ENCODE data around the gene PURA.

Gene PURA

DNA sequence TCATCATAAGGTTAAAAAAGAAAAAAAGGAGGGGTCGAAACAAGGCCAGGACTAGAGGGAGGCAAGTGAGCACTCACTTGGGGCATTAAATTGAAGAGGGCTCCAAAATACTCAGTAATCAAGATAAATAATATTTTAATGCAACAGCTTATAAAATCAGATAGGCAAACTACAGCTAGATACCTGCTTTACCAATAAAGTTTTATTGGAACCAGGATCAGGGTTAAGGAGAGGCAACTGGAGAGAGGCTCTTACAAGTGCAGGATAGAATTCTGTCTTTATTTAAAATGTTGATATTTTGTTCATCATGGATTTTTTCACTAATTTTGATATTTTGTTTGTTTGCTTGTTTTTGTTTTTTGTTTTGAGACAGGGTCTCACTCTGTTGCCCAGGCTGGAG lies 30.3 kb upstream of the PURA start:
- POLR2A ChIA-PET, result no interaction called here
- no peak overlapping the region for H3K27ac ChIP-seq (ENCODE audit: extremely low read depth, low read depth, low read length)
- TF ChIP-seq ZBTB7A (tag by site-specific recombination; IDR thresholded peaks at IDR 0.05; ENCODE audit: low read depth) (no peak), ZNF521 (tag by site-specific recombination; IDR thresholded peaks at IDR 0.05) (no peak), ZNF132 (tag by site-specific recombination; IDR thresholded peaks at IDR 0.05; ENCODE audit: borderline replicate concordance) (no peak), ZFP3 (tag by site-specific recombination; IDR thresholded peaks at IDR 0.05; ENCODE audit: low read depth) (no peak), ZNF701 (tag by site-specific recombination; IDR thresholded peaks at IDR 0.05) (no peak), ZNF747 (tag by site-specific recombination; IDR thresholded peaks at IDR 0.05) (no peak), KLF7 (tag by site-specific recombination; IDR thresholded peaks at IDR 0.05; ENCODE audit: borderline replicate concordance) (no peak), GLIS2 (tag by site-specific recombination; IDR thresholded peaks at IDR 0.05) (no peak), SCRT1 (tag by site-specific recombination; IDR thresholded peaks at IDR 0.05; ENCODE audit: borderline replicate concordance) (no peak), ZNF610 (tag by site-specific recombination; IDR thresholded peaks at IDR 0.05; ENCODE audit: borderline replicate concordance) (no peak)
- TF ChIP-seq, protein P1, sequence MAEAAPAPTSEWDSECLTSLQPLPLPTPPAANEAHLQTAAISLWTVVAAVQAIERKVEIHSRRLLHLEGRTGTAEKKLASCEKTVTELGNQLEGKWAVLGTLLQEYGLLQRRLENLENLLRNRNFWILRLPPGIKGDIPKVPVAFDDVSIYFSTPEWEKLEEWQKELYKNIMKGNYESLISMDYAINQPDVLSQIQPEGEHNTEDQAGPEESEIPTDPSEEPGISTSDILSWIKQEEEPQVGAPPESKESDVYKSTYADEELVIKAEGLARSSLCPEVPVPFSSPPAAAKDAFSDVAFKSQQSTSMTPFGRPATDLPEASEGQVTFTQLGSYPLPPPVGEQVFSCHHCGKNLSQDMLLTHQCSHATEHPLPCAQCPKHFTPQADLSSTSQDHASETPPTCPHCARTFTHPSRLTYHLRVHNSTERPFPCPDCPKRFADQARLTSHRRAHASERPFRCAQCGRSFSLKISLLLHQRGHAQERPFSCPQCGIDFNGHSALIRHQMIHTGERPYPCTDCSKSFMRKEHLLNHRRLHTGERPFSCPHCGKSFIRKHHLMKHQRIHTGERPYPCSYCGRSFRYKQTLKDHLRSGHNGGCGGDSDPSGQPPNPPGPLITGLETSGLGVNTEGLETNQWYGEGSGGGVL (tag by site-specific recombination; IDR thresholded peaks at IDR 0.05), result no peak
- TF ChIP-seq, protein P2, sequence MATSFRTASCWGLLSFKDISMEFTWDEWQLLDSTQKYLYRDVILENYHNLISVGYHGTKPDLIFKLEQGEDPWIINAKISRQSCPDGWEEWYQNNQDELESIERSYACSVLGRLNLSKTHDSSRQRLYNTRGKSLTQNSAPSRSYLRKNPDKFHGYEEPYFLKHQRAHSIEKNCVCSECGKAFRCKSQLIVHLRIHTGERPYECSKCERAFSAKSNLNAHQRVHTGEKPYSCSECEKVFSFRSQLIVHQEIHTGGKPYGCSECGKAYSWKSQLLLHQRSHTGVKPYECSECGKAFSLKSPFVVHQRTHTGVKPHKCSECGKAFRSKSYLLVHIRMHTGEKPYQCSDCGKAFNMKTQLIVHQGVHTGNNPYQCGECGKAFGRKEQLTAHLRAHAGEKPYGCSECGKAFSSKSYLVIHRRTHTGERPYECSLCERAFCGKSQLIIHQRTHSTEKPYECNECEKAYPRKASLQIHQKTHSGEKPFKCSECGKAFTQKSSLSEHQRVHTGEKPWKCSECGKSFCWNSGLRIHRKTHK (tag by site-specific recombination; IDR thresholded peaks at IDR 0.05), result no peak
- TF ChIP-seq, protein P3, sequence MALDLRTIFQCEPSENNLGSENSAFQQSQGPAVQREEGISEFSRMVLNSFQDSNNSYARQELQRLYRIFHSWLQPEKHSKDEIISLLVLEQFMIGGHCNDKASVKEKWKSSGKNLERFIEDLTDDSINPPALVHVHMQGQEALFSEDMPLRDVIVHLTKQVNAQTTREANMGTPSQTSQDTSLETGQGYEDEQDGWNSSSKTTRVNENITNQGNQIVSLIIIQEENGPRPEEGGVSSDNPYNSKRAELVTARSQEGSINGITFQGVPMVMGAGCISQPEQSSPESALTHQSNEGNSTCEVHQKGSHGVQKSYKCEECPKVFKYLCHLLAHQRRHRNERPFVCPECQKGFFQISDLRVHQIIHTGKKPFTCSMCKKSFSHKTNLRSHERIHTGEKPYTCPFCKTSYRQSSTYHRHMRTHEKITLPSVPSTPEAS (tag by site-specific recombination; IDR thresholded peaks at IDR 0.05), result no peak
- TF ChIP-seq, protein P4, sequence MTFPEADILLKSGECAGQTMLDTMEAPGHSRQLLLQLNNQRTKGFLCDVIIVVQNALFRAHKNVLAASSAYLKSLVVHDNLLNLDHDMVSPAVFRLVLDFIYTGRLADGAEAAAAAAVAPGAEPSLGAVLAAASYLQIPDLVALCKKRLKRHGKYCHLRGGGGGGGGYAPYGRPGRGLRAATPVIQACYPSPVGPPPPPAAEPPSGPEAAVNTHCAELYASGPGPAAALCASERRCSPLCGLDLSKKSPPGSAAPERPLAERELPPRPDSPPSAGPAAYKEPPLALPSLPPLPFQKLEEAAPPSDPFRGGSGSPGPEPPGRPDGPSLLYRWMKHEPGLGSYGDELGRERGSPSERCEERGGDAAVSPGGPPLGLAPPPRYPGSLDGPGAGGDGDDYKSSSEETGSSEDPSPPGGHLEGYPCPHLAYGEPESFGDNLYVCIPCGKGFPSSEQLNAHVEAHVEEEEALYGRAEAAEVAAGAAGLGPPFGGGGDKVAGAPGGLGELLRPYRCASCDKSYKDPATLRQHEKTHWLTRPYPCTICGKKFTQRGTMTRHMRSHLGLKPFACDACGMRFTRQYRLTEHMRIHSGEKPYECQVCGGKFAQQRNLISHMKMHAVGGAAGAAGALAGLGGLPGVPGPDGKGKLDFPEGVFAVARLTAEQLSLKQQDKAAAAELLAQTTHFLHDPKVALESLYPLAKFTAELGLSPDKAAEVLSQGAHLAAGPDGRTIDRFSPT (tag by site-specific recombination; IDR thresholded peaks at IDR 0.05), result no peak
- TF ChIP-seq, protein P5, sequence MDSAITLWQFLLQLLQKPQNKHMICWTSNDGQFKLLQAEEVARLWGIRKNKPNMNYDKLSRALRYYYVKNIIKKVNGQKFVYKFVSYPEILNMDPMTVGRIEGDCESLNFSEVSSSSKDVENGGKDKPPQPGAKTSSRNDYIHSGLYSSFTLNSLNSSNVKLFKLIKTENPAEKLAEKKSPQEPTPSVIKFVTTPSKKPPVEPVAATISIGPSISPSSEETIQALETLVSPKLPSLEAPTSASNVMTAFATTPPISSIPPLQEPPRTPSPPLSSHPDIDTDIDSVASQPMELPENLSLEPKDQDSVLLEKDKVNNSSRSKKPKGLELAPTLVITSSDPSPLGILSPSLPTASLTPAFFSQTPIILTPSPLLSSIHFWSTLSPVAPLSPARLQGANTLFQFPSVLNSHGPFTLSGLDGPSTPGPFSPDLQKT (IDR thresholded peaks at IDR 0.05; ENCODE audit: borderline replicate concordance, low read depth, low read length), result no peak
- TF ChIP-seq, protein P6, sequence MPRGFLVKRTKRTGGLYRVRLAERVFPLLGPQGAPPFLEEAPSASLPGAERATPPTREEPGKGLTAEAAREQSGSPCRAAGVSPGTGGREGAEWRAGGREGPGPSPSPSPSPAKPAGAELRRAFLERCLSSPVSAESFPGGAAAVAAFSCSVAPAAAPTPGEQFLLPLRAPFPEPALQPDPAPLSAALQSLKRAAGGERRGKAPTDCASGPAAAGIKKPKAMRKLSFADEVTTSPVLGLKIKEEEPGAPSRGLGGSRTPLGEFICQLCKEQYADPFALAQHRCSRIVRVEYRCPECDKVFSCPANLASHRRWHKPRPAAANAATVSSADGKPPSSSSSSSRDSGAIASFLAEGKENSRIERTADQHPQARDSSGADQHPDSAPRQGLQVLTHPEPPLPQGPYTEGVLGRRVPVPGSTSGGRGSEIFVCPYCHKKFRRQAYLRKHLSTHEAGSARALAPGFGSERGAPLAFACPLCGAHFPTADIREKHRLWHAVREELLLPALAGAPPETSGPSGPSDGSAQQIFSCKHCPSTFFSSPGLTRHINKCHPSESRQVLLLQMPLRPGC (tag by site-specific recombination; IDR thresholded peaks at IDR 0.05), result no peak
- TF ChIP-seq, protein P7, sequence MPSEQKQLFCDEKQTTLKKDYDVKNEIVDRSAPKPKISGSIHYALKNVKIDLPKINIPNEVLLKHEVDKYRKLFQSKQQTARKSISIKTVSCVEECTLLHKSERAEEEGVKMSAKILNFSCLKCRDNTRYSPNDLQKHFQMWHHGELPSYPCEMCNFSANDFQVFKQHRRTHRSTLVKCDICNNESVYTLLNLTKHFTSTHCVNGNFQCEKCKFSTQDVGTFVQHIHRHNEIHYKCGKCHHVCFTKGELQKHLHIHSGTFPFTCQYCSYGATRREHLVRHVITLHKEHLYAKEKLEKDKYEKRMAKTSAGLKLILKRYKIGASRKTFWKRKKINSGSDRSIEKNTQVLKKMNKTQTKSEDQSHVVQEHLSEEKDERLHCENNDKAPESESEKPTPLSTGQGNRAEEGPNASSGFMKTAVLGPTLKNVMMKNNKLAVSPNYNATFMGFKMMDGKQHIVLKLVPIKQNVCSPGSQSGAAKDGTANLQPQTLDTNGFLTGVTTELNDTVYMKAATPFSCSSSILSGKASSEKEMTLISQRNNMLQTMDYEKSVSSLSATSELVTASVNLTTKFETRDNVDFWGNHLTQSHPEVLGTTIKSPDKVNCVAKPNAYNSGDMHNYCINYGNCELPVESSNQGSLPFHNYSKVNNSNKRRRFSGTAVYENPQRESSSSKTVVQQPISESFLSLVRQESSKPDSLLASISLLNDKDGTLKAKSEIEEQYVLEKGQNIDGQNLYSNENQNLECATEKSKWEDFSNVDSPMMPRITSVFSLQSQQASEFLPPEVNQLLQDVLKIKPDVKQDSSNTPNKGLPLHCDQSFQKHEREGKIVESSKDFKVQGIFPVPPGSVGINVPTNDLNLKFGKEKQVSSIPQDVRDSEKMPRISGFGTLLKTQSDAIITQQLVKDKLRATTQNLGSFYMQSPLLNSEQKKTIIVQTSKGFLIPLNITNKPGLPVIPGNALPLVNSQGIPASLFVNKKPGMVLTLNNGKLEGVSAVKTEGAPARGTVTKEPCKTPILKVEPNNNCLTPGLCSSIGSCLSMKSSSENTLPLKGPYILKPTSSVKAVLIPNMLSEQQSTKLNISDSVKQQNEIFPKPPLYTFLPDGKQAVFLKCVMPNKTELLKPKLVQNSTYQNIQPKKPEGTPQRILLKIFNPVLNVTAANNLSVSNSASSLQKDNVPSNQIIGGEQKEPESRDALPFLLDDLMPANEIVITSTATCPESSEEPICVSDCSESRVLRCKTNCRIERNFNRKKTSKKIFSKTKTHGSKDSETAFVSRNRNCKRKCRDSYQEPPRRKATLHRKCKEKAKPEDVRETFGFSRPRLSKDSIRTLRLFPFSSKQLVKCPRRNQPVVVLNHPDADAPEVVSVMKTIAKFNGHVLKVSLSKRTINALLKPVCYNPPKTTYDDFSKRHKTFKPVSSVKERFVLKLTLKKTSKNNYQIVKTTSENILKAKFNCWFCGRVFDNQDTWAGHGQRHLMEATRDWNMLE (tag by site-specific recombination; conservative IDR thresholded peaks at IDR 0.05; ENCODE audit: low read depth), result no peak
- CTCF ChIA-PET, result interaction anchor here (1.3 to 1.5 kb wide), 2 partner anchors 10 to 74 kb away, joined by 4 to 5 read pairs; no protein-coding TSS in a partner anchor
- H3K4me3 ChIP-seq (ENCODE audit: low read depth, low read length), result no peak overlapping the region
- H3K9me3 ChIP-seq (ENCODE audit: control insufficient read depth, insufficient read depth, low read depth, low read length), result no peaks in the 10 kb centered on the region
- no peaks in the 10 kb centered on the region for H3K36me3 ChIP-seq (ENCODE audit: control insufficient read depth in 2 of 2, insufficient read depth in 1 of 2, low read length in 2 of 2)
- no peaks in the 10 kb centered on the region for H3K4me1 ChIP-seq (ENCODE audit: control insufficient read depth, insufficient read depth, low read length)
